Measurements from ENCODE around the gene HS6ST2.

- TF ChIP-seq, protein P1, sequence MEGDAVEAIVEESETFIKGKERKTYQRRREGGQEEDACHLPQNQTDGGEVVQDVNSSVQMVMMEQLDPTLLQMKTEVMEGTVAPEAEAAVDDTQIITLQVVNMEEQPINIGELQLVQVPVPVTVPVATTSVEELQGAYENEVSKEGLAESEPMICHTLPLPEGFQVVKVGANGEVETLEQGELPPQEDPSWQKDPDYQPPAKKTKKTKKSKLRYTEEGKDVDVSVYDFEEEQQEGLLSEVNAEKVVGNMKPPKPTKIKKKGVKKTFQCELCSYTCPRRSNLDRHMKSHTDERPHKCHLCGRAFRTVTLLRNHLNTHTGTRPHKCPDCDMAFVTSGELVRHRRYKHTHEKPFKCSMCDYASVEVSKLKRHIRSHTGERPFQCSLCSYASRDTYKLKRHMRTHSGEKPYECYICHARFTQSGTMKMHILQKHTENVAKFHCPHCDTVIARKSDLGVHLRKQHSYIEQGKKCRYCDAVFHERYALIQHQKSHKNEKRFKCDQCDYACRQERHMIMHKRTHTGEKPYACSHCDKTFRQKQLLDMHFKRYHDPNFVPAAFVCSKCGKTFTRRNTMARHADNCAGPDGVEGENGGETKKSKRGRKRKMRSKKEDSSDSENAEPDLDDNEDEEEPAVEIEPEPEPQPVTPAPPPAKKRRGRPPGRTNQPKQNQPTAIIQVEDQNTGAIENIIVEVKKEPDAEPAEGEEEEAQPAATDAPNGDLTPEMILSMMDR (IDR thresholded peaks at IDR 0.05; ENCODE audit: borderline replicate concordance, extremely low read depth, low read length, poor library complexity, severe bottlenecking): no peak
- no peak for TF ChIP-seq EZH2 (IDR thresholded peaks at IDR 0.05; ENCODE audit: borderline replicate concordance, low read depth, low read length, severe bottlenecking)
Measured at GRCh38 chrX:132810964-132811712, 147.3 kb downstream of the HS6ST2 start.
